ENCODE data around the gene ELOVL6. TPM values are rescaled to one million over a fixed set of nuclear protein-coding genes. Genes with fewer than 3 reads are reported as not detected.
"Not testable (repeated sequence)": the region's sequence is repeated elsewhere in the genome, so short reads cannot be mapped to it uniquely, and the experiment has no call there.

ELOVL6 gene
- total and polyA plus RNA-seq, 10 of the 15 experiments (the other 5 are each of a cell fraction or from before 2014, with no cell fraction given) = 3.9 to 33.5 (median 8.1) TPM

DNA sequence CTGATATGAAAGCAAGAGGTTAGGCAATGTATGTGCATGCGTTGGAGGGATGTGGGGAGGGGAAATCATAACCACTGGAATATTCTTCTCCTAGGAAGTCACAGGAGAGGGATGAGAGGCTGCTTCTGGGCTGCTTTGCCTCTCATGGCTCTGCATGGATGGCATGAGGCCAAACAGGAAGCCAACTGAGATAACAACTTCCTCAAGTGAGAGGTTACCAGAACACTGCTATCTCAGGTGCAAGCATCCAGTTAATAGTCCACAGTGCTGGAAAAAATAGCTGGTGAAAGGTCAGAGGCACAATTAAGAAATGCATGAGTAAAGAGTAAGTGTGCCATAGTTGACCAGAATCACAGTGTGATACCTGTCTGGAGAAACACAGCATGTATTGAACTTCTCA lies 113.3 kb downstream of the ELOVL6 start (continued):
- TF ChIP-seq, protein P1, sequence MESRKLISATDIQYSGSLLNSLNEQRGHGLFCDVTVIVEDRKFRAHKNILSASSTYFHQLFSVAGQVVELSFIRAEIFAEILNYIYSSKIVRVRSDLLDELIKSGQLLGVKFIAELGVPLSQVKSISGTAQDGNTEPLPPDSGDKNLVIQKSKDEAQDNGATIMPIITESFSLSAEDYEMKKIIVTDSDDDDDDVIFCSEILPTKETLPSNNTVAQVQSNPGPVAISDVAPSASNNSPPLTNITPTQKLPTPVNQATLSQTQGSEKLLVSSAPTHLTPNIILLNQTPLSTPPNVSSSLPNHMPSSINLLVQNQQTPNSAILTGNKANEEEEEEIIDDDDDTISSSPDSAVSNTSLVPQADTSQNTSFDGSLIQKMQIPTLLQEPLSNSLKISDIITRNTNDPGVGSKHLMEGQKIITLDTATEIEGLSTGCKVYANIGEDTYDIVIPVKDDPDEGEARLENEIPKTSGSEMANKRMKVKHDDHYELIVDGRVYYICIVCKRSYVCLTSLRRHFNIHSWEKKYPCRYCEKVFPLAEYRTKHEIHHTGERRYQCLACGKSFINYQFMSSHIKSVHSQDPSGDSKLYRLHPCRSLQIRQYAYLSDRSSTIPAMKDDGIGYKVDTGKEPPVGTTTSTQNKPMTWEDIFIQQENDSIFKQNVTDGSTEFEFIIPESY (IDR thresholded peaks at IDR 0.05) = no peak
- TF ChIP-seq, protein P2, sequence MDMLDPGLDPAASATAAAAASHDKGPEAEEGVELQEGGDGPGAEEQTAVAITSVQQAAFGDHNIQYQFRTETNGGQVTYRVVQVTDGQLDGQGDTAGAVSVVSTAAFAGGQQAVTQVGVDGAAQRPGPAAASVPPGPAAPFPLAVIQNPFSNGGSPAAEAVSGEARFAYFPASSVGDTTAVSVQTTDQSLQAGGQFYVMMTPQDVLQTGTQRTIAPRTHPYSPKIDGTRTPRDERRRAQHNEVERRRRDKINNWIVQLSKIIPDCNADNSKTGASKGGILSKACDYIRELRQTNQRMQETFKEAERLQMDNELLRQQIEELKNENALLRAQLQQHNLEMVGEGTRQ (IDR thresholded peaks at IDR 0.05; ENCODE audit: borderline replicate concordance, low read depth, low read length) = no peak

DNA sequence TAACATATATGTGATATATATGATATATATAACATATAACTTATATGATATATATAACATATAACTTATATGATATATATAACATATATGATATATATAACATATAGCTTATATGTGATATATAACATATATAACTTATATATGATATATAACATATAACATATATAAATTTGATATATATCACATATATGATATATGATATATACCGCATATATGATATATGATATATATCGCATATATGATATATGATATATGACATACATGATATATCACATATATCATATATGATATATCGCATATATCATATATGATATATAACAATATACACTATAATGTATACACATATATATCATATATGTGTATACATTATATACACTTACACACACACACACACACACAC lies 114.3 kb downstream of the ELOVL6 start:
- DNase-seq (ENCODE audit: low read depth, low spot score) = no peak
- no peak for FAIRE-seq
- intact Hi-C loops (cut with micrococcal nuclease; ENCODE audit: unreplicated experiment) (no loop called here), in situ Hi-C loops (cut with MboI) (no loop called here)
- Histone ChIP-seq H4K20me1 (ENCODE audit: control insufficient read depth, insufficient read depth) (no peaks in the 10 kb centered on the region), H3K79me2 (ENCODE audit: control insufficient read depth, insufficient read depth, low read length) (no peaks in the 10 kb centered on the region), H3K4me1 (ENCODE audit: control insufficient read depth, insufficient read depth, low read length) (no peaks in the 10 kb centered on the region), H2AFZ (ENCODE audit: control insufficient read depth, low read depth, low read length) (no peak overlapping the region), H3K9me3 (replicated peaks; ENCODE audit: control insufficient read depth, insufficient read depth, low read length) (no peaks in the 10 kb centered on the region; the same call in 2 of the 3 replicates), H3K4me2 (ENCODE audit: control insufficient read depth, insufficient read depth) (no peak overlapping the region), H3K9ac (ENCODE audit: control insufficient read depth, insufficient read depth, low read length) (no peak overlapping the region), H3K27ac (ENCODE audit: control insufficient read depth, insufficient read depth) (no peak overlapping the region), H3K4me3 (no peak overlapping the region), H3K27me3 (replicated peaks in 1 of 2; ENCODE audit: control insufficient read depth in 2 of 2, insufficient read depth in 2 of 2, low read length in 1 of 2) (no peaks in the 10 kb centered on the region), H3K36me3 (ENCODE audit: control insufficient read depth in 2 of 2, insufficient read depth in 2 of 2, low read length in 1 of 2) (no peaks in the 10 kb centered on the region)
- 82% methylated on average over 3 of the region's 3 CpGs for WGBS (ENCODE audit: insufficient coverage, insufficient replicate concordance, low lambda C conversion rate, missing lambda C conversion rate)
- ATAC-seq = no peak
- TF ChIP-seq SMARCA5 (IDR thresholded peaks at IDR 0.05) (no peak), LARP7 (IDR thresholded peaks at IDR 0.05) (no peak), IKZF2 (IDR thresholded peaks at IDR 0.05) (no peak), ETV6 (conservative IDR thresholded peaks at IDR 0.05 in 1 of 2, IDR thresholded peaks at IDR 0.05 in 1 of 2; ENCODE audit: borderline replicate concordance in 1 of 2, low read depth in 1 of 2) (no peak), BCL11A (IDR thresholded peaks at IDR 0.05; ENCODE audit: low read depth, low read length) (no peak)
- TF ChIP-seq, protein P3, sequence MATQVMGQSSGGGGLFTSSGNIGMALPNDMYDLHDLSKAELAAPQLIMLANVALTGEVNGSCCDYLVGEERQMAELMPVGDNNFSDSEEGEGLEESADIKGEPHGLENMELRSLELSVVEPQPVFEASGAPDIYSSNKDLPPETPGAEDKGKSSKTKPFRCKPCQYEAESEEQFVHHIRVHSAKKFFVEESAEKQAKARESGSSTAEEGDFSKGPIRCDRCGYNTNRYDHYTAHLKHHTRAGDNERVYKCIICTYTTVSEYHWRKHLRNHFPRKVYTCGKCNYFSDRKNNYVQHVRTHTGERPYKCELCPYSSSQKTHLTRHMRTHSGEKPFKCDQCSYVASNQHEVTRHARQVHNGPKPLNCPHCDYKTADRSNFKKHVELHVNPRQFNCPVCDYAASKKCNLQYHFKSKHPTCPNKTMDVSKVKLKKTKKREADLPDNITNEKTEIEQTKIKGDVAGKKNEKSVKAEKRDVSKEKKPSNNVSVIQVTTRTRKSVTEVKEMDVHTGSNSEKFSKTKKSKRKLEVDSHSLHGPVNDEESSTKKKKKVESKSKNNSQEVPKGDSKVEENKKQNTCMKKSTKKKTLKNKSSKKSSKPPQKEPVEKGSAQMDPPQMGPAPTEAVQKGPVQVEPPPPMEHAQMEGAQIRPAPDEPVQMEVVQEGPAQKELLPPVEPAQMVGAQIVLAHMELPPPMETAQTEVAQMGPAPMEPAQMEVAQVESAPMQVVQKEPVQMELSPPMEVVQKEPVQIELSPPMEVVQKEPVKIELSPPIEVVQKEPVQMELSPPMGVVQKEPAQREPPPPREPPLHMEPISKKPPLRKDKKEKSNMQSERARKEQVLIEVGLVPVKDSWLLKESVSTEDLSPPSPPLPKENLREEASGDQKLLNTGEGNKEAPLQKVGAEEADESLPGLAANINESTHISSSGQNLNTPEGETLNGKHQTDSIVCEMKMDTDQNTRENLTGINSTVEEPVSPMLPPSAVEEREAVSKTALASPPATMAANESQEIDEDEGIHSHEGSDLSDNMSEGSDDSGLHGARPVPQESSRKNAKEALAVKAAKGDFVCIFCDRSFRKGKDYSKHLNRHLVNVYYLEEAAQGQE (IDR thresholded peaks at IDR 0.05; ENCODE audit: low read depth, low read length) = no peak
- ChIA-PET SMC1A (ENCODE audit: uncharacterized antibody, unreplicated experiment) (no interaction called here), CTCF (no interaction called here), POLR2A (no interaction called here), RAD21 (ENCODE audit: unreplicated experiment) (no interaction called here)
- no TSS peak for BruUV-seq (replicated peaks)

- CTCF ChIA-PET; H3K79me2 ChIP-seq (ENCODE audit: control insufficient read depth, insufficient read depth, low read length); DNase-seq (ENCODE audit: low read depth, low spot score); H3K9me3 ChIP-seq (replicated peaks; ENCODE audit: control insufficient read depth, insufficient read depth, low read length); in situ Hi-C loops (cut with MboI); H3K9ac ChIP-seq (ENCODE audit: control insufficient read depth, insufficient read depth, low read length); H3K4me3 ChIP-seq; H3K4me1 ChIP-seq (ENCODE audit: control insufficient read depth, insufficient read depth, low read length); FAIRE-seq; RAD21 ChIA-PET (ENCODE audit: unreplicated experiment); SMC1A ChIA-PET (ENCODE audit: uncharacterized antibody, unreplicated experiment); H4K20me1 ChIP-seq (ENCODE audit: control insufficient read depth, insufficient read depth); H2AFZ ChIP-seq (ENCODE audit: control insufficient read depth, low read depth, low read length); H3K4me2 ChIP-seq (ENCODE audit: control insufficient read depth, insufficient read depth); H3K36me3 ChIP-seq (ENCODE audit: control insufficient read depth in 2 of 2, insufficient read depth in 2 of 2, low read length in 1 of 2); H3K27ac ChIP-seq (ENCODE audit: control insufficient read depth, insufficient read depth); intact Hi-C loops (cut with micrococcal nuclease; ENCODE audit: unreplicated experiment); BruUV-seq (replicated peaks); POLR2A ChIA-PET; H3K27me3 ChIP-seq (replicated peaks in 1 of 2; ENCODE audit: control insufficient read depth in 2 of 2, insufficient read depth in 2 of 2, low read length in 1 of 2); ATAC-seq: not testable (repeated sequence)
- WGBS (ENCODE audit: insufficient coverage, insufficient replicate concordance, low lambda C conversion rate, missing lambda C conversion rate) = 48% methylated on average over 2 of the region's 2 CpGs
Observed at GRCh38 chr4:110078148-110078547, 120.3 kb downstream of the ELOVL6 start.
